ENCODE results near the gene IQSEC1.
A peak's percentile ranks its signal among the peaks of the same experiment; 100 is the strongest.

The IQSEC1 gene

DNA sequence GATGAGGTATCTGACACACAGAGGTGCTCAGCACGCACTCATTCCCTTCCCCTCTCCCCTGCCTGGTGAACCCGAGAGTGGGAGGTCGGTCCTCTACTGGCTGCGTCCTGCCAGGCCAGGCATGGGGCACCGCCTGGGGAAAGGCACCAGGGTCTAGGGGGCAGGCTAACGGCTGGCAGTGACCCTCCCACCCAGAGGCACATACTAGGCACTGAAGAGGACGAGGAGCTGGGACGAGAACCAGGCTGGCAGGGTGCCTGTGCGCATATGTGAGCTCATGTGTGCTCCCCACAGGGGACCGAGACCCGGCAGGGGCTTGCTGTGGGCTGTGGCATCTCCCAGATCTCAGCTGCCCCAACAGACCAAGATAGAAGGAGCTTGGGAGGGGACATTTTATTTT, 86.7 kb downstream of the IQSEC1 start:
- FAIRE-seq, result no peak
- no peak for DNase-seq (ENCODE audit: low spot score)

GRCh38 chr3:12986031-12986430, 87.2 kb downstream of the IQSEC1 start:
- no peak for FAIRE-seq
- DNase-seq (ENCODE audit: low spot score), result no peak

- DNase-seq (ENCODE audit: low spot score), result no peak
- FAIRE-seq, result no peak
These were observed 88.1 kb downstream of the IQSEC1 start for GRCh38 chr3:12985148-12985547.

DNA sequence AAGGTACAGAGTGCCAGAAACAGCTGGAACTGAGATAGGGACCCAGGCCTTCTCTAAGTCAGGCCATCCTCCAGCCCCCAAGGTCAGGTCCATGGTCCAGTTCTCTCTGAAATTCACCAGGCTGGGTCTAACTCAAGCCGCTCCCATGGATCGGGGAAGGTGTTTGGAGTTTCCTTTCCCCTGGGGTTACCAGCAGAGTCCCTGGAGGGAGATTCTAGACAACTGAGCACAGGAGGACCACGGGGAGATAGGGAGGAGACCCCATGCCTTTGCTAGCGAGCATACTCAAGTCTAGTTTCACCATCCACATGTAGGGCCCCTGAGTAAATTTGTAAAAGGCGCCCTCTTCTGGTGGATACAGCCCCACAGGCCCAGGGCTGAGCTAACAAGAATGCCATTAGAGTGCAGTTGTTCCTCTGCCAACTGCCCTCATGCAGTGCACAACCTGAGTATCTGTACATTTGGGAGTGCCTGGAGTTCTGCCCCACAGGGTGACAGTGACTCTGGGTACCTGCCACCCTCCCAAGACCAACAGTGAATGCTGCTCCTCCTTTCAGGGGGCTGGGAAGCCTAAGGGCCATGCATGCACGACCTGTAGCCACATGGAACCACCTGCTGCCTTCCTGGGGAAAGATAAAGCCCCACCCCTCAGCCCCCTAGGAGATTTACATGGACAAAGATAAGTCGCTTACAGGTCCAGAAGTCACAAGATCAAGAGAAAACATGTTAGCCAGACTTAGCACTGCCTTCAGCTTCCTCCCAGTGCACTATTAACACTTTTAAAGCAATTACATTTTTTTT, 89.0 kb downstream of the IQSEC1 start:
- DNase-seq (ENCODE audit: low spot score) (peak; percentile 56), FAIRE-seq (no peak)

- FAIRE-seq (no peak), DNase-seq (ENCODE audit: low spot score) (no peak)
These were observed 89.9 kb downstream of the IQSEC1 start for GRCh38 chr3:12983319-12983718.

GRCh38 chr3:12982619-12983101, 90.6 kb downstream of the IQSEC1 start:
- no peak for FAIRE-seq

DNA sequence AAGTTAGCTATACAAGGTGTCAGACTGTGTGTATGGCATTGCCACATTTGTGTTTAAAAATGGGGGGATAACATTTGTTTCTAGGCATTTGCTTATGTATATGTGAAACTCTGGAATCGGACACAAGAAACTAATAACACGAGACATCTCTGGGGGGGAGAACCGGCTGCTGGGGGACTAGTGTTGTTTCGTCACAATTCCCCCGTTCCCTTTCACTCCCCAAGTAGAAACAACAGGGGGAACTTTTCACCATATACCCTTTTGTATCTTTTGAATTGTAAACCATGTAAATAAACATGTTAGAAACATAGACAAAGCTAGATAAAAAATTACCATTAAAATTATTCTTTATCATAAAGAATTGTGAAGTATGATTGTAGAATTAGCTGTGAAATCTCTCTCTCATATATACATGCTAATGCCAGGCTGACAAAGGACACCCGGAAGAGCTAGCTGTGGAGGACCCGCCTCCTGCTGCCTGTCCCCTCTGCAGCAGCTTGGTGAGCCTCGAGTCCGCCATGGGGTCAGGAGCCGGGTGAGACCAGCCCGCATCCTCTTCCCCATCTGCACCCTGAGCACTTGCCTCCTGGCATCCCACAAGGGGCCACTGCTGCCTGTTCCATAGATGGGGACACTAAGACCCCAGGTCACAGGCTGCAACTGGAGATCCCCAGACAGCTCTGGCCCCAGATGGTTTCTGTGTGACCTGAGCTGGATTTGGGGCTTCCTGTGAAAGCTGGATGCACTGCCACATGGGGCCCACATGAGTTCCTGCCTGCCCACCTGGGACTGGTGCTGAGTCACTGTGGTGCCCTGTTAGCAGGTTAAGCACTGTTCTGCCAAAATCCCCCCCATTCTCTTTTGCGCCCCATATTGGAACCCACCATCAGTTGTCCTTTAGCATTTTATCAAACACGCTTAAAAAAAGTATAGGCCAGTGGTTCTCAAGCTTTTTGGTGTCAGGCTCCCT, 91.6 kb downstream of the IQSEC1 start:
- DNase-seq (ENCODE audit: low spot score) (no peak), FAIRE-seq (no peak)

More at GRCh38 chr3:12982619-12983101, 90.6 kb downstream of the IQSEC1 start:
- no peak for DNase-seq (ENCODE audit: low spot score)

DNA sequence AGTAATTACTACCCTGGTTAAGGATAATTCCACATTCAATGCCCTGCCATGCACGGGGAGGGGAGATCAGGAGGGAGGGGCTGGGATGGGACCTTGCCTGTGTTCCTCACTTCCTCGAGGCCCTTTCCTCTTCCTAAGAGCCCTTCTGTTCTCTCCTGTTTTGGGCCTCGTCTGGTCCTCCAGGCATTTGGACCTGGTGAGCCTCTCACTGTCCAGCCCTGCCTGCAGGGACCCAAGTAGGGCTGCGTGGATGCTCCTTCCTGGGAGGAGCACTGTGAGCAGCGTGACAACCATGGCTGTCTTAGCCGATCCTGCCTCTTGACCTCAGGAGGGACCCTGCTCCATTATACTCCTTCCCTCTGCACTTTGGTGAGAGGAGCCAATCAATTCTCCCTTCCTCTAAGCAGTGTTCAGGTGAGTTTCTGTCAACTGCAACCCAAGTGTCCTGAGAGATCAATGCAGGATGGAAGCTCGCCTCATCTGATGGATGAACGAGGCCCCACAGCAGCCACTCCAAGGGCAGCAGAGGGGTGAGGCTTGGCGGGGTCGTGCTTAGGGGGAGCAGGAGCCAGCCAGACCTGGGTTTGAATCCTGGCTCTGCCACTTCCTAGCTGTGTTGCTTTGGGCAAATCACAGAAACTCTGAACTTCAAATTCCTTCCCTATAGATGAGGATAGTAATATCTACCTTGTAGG, 92.5 kb downstream of the IQSEC1 start:
- DNase-seq (ENCODE audit: low spot score), result no peak
- no peak for FAIRE-seq

- FAIRE-seq, result no peak
- no peak for DNase-seq (ENCODE audit: low spot score)
These were observed 93.2 kb downstream of the IQSEC1 start for GRCh38 chr3:12979947-12980487.

- DNase-seq (ENCODE audit: low spot score) (no peak), FAIRE-seq (no peak)
These were observed 93.9 kb downstream of the IQSEC1 start for GRCh38 chr3:12979151-12979946.

- no peak for FAIRE-seq
These were observed 94.5 kb downstream of the IQSEC1 start for GRCh38 chr3:12978682-12979081.

GRCh38 chr3:12977117-12977808, 96.0 kb downstream of the IQSEC1 start:
- FAIRE-seq, result no peak
- DNase-seq (ENCODE audit: low spot score), result no peak

More at GRCh38 chr3:12978682-12979081, 94.5 kb downstream of the IQSEC1 start:
- DNase-seq (ENCODE audit: low spot score), result no peak

- FAIRE-seq (no peak), DNase-seq (ENCODE audit: low spot score) (no peak)
These were observed 97.3 kb downstream of the IQSEC1 start for GRCh38 chr3:12975748-12976522.

- DNase-seq (ENCODE audit: low spot score) (no peak), FAIRE-seq (no peak)
These were observed 98.4 kb downstream of the IQSEC1 start for GRCh38 chr3:12974819-12975218.

DNA sequence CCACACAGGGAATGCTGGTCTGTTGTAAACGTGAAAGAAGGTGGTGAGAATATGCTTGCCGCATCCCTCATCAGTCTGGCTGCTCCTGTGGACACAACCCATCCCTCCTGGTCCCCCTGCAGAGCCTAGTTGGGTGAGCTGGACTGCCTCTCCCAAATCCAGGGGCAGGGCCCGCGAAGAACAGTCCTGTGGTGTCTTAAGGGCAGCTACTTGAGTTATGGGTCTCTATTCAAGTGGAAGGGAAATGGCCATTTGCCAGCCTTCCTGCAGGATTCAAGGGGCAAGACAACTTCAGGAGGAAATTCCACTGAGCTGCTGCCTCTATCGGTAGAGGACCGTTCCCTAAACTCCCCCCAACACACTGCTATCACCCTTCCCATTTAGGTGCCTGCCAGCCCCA, 98.9 kb downstream of the IQSEC1 start:
- no peak for DNase-seq (ENCODE audit: low spot score)
- FAIRE-seq, result no peak

DNA sequence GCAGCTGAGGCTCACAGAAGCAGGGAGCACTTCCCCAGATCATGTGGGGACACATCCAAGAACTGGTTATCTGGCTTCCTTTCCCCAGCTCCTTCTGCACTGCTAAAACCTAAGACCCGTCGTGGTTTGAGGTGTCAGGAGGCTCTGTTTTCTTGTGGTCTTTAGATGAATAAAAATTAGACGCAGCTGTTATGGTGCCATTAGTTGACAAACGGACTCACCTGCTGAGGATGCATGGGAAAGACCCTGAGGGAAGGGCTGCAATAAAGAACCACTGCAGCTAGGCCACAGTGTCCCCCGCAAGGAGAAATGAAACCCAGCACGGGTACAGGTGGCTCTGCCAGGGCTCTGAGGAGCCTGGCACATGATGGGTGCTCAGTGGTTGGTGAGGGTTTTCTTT, 99.4 kb downstream of the IQSEC1 start:
- FAIRE-seq (no peak), DNase-seq (ENCODE audit: low spot score) (no peak)

DNA sequence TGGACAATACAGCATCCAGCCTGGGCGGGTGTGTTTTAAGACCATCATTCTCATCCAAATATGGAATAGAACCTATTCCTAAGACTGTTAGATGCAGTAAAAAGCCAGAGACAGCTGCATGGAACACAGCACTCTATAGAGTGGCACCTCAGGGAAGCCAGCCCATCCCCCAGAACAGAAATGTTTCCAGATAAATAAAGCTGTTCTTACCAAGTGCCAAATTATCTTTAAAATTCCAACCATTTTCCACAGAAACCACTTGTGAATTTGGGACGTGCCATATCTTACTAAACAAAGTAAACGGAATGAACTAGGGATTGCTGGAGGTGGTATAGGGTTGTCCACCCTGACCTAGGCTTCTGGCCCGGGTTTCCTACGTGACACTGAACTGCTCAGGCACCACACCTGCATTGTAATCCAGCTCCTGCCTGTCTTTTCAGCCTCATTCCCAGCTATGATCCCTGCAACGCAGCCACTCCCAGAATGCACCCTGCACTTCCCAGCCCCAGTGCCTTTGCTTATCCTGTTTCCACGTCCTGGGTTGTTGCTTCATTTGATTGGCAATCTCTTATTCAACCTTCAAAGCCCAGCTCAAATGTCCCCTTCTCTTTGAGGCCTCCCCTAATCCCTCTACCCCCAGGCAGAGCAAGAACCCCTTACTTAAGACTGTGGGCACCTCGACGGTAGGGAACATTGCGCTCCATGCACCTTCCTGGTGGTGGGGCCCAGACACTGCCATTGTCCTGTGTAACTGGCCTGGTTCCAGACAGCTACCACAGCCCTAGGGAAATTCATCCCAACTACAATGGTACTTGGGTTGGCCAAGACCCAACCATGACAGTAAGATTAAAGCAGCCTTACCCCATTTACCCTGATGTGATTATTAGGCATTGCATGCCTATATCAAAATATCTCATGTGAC, 100.2 kb downstream of the IQSEC1 start:
- FAIRE-seq (no peak), DNase-seq (ENCODE audit: low spot score) (no peak)

DNA sequence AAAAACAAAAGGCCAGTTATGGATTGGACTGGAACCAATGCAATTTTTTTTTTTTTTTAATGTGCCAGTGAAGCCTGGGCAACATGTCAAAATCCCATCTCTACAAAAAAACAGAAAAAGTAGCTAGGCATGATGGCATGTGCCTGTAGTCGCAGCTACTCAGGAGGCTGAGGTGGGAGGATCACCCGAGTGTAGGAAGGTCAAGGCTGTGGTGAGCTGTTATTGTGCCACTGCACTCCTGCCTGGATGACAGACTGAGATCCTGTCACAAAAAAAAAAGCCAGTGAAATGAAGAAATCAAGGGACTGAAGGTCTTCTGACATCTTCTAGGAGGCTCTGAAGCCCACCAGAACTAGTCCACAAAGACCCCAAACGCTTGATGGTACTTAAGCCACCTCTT, 101.2 kb downstream of the IQSEC1 start:
- no peak for DNase-seq (ENCODE audit: low spot score)
- no peak for FAIRE-seq

All from urothelium cell line (cell line).